Activated T-cell treated with anti-CD3 and anti-CD28 coated beads, Interleukin-2, amount 50 U/mL, for 72 hours (primary cell): ENCODE data around the gene RPAIN. TPM values are rescaled to one million over a fixed set of nuclear protein-coding genes. Genes with fewer than 3 reads are reported as not detected.

Experiments
- ATAC-seq, 2 donors: fragments of 150-1000 bp; cut with Tn5 transposase; replicated peaks in 1 of 2; 2 replicates each; pipeline ENCODE4 v1.10.0; 2021; ENCODE audit warnings: moderate library complexity in 2 of 2, mild to moderate bottlenecking in 1 of 2
- DNase-seq, 2 donors: peaks; one replicate each; pipeline ENCODE4 v3.0.0; 2021 to 2022; ENCODE audit warnings: mixed read lengths in 1 of 2
- H3K27ac Mint-ChIP-seq: one replicate; pipeline ENCODE4 v1.8.0; 2022; ENCODE audit warnings: mild to moderate bottlenecking, moderate library complexity, mixed read lengths
- H3K27me3 Mint-ChIP-seq: one replicate; pipeline ENCODE4 v1.8.0; 2022; ENCODE audit warnings: low read depth, mixed read lengths
- H3K36me3 Mint-ChIP-seq, 2 donors: one replicate each; pipeline ENCODE4 v1.8.0; 2022; ENCODE audit warnings: mixed read lengths in 2 of 2, mild to moderate bottlenecking in 1 of 2; ENCODE audit not compliant: insufficient read depth in 2 of 2
- H3K4me1 Mint-ChIP-seq: one replicate; pipeline ENCODE4 v1.8.0; 2022; ENCODE audit warnings: low read depth, mixed read lengths
- H3K4me3 Mint-ChIP-seq, 2 donors: one replicate each; pipeline ENCODE4 v1.8.0; 2022; ENCODE audit warnings: mild to moderate bottlenecking in 2 of 2, mixed read lengths in 2 of 2, moderate library complexity in 2 of 2
- H3K9me3 Mint-ChIP-seq, 2 donors: one replicate each; pipeline ENCODE4 v1.8.0; 2022; ENCODE audit warnings: mixed read lengths in 2 of 2
- total RNA-seq, 2 donors: library from RNA; stranded (reverse); gene quantifications; one replicate each; pipeline ENCODE4 v1.2.3, GENCODE V29; 2022

The RPAIN gene
- total RNA-seq, 2 donors from 2014 or later = 62.6 to 65.0 TPM

DNA sequence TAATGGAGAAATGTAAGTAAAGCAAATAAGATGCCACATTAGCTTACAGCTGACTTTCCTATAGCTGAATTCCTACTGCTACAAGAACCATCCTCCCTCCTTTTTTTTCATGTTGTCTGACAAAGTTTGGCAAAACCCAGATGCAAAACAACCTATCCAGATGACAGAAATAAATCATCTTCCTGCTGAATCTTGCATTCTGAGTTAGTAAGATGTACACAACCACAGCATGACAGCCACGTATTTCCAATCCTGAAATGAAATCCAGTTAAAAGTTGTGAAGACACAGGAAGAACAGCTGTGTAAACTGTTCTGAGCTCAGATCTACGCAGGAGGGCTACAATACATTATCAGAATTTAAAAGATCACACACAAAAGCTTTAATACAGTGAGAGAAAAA, 53.9 kb downstream of the RPAIN start:
- no peaks in the 10 kb centered on the region for H3K27me3 Mint-ChIP-seq
- DNase-seq = no peak
- H3K27ac Mint-ChIP-seq = peak overlapping the region; percentile 44
- ATAC-seq = no peak
- no peaks in the 10 kb centered on the region for H3K9me3 Mint-ChIP-seq
- H3K4me3 Mint-ChIP-seq = no peak overlapping the region
- H3K4me1 Mint-ChIP-seq = peaks cover 11% of the 10 kb centered on the region
- peaks cover 2 to 25% of the 10 kb centered on the region in 2 donors for H3K36me3 Mint-ChIP-seq

DNA sequence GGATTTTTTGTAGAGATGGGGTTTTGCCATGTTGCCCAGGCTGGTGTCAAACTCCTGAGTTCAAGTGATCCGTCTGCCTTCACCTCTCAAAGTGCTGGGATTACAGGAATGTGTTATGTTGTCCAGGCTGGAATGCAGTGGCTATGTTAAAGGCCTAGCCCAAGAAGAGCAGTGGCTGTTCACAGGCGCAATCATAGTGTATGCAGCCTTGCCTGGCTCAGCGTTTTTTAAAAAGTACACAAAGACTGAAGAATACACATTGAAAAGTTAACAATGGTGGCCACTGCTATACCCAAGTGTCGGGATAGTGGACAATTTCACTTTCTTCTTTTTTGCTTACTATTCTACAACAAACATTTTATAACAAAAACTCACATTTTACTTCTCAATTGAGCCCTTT, 59.0 kb downstream of the RPAIN start:
- H3K9me3 Mint-ChIP-seq = no peaks in the 10 kb centered on the region
- H3K4me1 Mint-ChIP-seq = peaks cover 21% of the 10 kb centered on the region
- H3K4me3 Mint-ChIP-seq = no peak overlapping the region
- ATAC-seq = no peak
- H3K27ac Mint-ChIP-seq = no peak overlapping the region
- H3K36me3 Mint-ChIP-seq = peaks cover 4 to 34% of the 10 kb centered on the region in 2 donors
- H3K27me3 Mint-ChIP-seq = no peaks in the 10 kb centered on the region
- DNase-seq = no peak

DNA sequence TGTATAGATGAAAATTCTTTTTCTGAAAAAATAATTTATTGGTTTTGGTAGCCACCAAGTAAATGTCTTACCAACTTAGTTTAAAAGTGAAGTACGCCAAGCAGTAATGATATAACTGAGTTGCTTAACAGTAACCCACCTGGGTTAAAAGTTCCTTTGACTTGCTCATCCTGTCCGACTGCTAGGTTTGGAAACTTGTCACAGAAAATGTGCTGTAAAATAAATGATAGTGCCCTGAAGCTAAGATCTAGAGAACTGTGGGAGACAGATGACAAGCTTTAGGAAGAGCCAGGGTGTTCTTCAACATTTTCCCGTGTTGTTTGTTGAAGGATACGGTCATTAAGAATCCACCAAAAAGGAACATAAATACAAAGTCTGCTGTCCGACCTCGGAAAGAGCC, 61.0 kb downstream of the RPAIN start:
- H3K27ac Mint-ChIP-seq = no peak overlapping the region

DNA sequence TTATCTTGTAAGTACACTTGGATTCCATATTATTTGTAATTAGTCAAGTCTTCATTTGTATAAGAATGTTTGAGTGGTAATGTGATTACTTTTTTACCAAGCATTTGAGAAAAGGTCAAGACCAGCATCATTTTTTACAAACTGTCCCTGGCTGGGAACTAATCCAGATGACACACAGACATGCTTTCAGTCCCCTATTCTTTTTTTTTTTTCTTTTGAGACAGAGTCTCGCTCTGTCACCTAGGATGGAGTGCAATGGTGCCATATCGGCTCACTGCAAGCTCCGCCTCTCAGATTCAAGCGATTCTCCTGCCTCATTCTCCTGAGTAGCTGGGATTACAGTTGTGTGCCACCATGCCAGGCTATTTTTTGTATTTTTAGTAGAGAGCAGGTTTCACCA, 61.5 kb downstream of the RPAIN start:
- H3K27me3 Mint-ChIP-seq = no peaks in the 10 kb centered on the region
- H3K36me3 Mint-ChIP-seq = peaks cover 7 to 38% of the 10 kb centered on the region in 2 donors
- H3K27ac Mint-ChIP-seq = no peak overlapping the region
- DNase-seq (no peak), ATAC-seq (no peak)
- H3K4me1 Mint-ChIP-seq = peaks cover 39% of the 10 kb centered on the region
- no peaks in the 10 kb centered on the region for H3K9me3 Mint-ChIP-seq
- no peak overlapping the region for H3K4me3 Mint-ChIP-seq

More for the DNA sequence above, 61.0 kb downstream of the RPAIN start:
- DNase-seq (no peak), ATAC-seq (no peak)
- H3K36me3 Mint-ChIP-seq = peaks cover 7 to 39% of the 10 kb centered on the region in 2 donors
- no peaks in the 10 kb centered on the region for H3K9me3 Mint-ChIP-seq
- no peak overlapping the region for H3K4me3 Mint-ChIP-seq
- peaks cover 39% of the 10 kb centered on the region for H3K4me1 Mint-ChIP-seq
- no peaks in the 10 kb centered on the region for H3K27me3 Mint-ChIP-seq

Other genes with a start within 250 kb of the RPAIN start
- gene ZNF594, start 228.3 kb upstream of the RPAIN start, total RNA-seq = 1 to 10 TPM; 5.3 to 7.8 TPM
- gene SCIMP, start 185.3 kb upstream of the RPAIN start, total RNA-seq = not detected
- gene RABEP1, start 137.9 kb upstream of the RPAIN start, total RNA-seq = 10 to 100 TPM; 39.1 to 43.2 TPM
- 100 to 1,000 TPM in 1 of 2 donors, 10 to 100 TPM in 1; 97.4 to 103 TPM for gene NUP88, start 520 bp upstream of the RPAIN start, total RNA-seq
- gene C1QBP, start 19.0 kb downstream of the RPAIN start, total RNA-seq = 100 to 1,000 TPM; 203 to 206 TPM
- 10 to 100 TPM; 20.6 to 26.4 TPM for gene DHX33, start 48.8 kb downstream of the RPAIN start, total RNA-seq
- gene DERL2, start 66.0 kb downstream of the RPAIN start, total RNA-seq = 10 to 100 TPM; 71.5 to 87.3 TPM
- gene MIS12, start 66.4 kb downstream of the RPAIN start, total RNA-seq = 10 to 100 TPM; 38.6 to 39.6 TPM
- gene NLRP1, start 164.3 kb downstream of the RPAIN start, total RNA-seq = 10 to 100 TPM; 79.0 to 83.9 TPM